Mammary microvascular endothelial cell (primary cell): Measurements from ENCODE around the gene MIGA2. TPM values are rescaled to one million over a fixed set of nuclear protein-coding genes. Genes with fewer than 3 reads are reported as not detected.

Experiments used
- total RNA-seq: library from RNA; depleted of rRNA; stranded (reverse); fragments of >200 nt; gene quantifications from 2 replicates; pipeline ENCODE4 v1.2.3, GENCODE V29; 2015

Gene MIGA2
- total RNA-seq = 11.9 and 15.8 TPM in 2 replicates

GRCh38 chr9:129036241-129036922 lies at the start of gene MIGA2:
MIGA2 (plus strand) TSS chr9:129036626; CDS start chr9:129040595, 3,969 bp downstream.

GRCh38 chr9:129028192-129028966 lies 8.0 kb upstream of the MIGA2 start, which contains the start of gene SH3GLB2:
SH3GLB2 (minus strand) TSS chr9:129028331; CDS start chr9:129028154, 177 bp downstream.

GRCh38 chr9:129080601-129081387 lies 44.4 kb downstream of the MIGA2 start, which contains the start of gene DOLPP1:
DOLPP1 (plus strand) TSS chr9:129081111; CDS start chr9:129081132, 21 bp downstream.

GRCh38 chr9:129110740-129111527 lies 74.5 kb downstream of the MIGA2 start, which contains the start of the genes CRAT and PTPA:
CRAT (minus strand) TSS chr9:129110793; CDS start chr9:129110509, 284 bp downstream.
PTPA (plus strand) TSS chr9:129111415; CDS start chr9:129111601, 186 bp downstream.

Other genes starting within 250 kb of the MIGA2 start
- 17.9 and 26.0 TPM in 2 replicates for gene TBC1D13, start 249.4 kb upstream of the MIGA2 start, total RNA-seq
- 26.9 and 33.5 TPM in 2 replicates for gene ENDOG, start 218.1 kb upstream of the MIGA2 start, total RNA-seq
- 22.0 and 28.4 TPM in 2 replicates for gene SPOUT1, start 206.8 kb upstream of the MIGA2 start, total RNA-seq
- gene KYAT1, start 154.7 kb upstream of the MIGA2 start, total RNA-seq = 6.4 and 8.2 TPM in 2 replicates
- gene LRRC8A, start 154.5 kb upstream of the MIGA2 start, total RNA-seq = 135 and 140 TPM in 2 replicates
- gene PHYHD1, start 115.6 kb upstream of the MIGA2 start, total RNA-seq = 0.15 TPM in 1 of 2 replicates, not detected in the other
- 35.5 and 37.8 TPM in 2 replicates for gene DOLK, start 89.0 kb upstream of the MIGA2 start, total RNA-seq
- 50.4 and 50.8 TPM in 2 replicates for gene NUP188, start 88.9 kb upstream of the MIGA2 start, total RNA-seq
- gene SH3GLB2, start 8.3 kb upstream of the MIGA2 start, total RNA-seq = 41.3 and 46.2 TPM in 2 replicates
- 15.7 and 18.9 TPM in 2 replicates for gene DOLPP1, start 44.5 kb downstream of the MIGA2 start, total RNA-seq
- 35.0 and 37.0 TPM in 2 replicates for gene CRAT, start 74.2 kb downstream of the MIGA2 start, total RNA-seq
- gene PTPA, start 74.8 kb downstream of the MIGA2 start, total RNA-seq = 118 and 121 TPM in 2 replicates
- gene IER5L, start 141.6 kb downstream of the MIGA2 start, total RNA-seq = 19.2 and 22.7 TPM in 2 replicates